Measurements from ENCODE around the gene NDUFA8. TPM values are rescaled to one million over a fixed set of nuclear protein-coding genes. Genes with fewer than 3 reads are reported as not detected.

The NDUFA8 gene
- polyA plus RNA-seq, 1 of the 3 experiments (the other 2 are of a cell fraction) = 116 TPM

DNA sequence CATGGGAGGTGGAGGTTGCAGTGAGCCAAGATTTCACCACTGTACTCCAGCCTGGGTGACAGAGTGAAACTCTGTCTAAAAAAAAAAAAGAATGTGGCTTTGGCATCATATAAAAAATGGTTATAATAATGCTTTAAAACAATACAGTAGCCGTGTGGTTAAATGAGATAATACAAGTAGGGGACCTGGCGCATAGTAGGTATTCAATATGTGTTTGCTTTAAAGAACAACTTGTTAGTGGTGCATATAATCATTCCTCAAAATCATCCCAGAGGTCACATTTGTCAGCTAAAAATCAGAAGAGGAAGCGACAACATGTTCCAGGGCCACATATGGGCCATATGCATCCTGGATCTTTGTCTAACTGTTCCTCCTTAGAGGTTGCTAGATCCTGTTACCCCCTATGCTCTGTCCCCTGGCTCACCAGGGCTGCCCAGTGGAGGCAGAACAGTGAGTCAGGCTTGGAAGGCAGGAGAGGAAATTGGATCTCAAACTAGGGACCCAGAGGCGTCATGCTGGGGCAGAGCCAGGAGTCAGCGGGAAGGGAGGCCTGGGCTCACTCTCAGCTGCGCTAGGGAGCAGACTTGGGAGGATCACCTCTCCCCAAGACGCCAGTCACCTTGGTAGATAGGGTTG lies 41.5 kb upstream of the NDUFA8 start:
- CTCF ChIA-PET = interaction anchor here (0.8 to 1.2 kb wide), 2 partner anchors 102 to 150 kb away, joined by 3 to 5 read pairs; no protein-coding TSS in a partner anchor
- Histone ChIP-seq H3K27ac (ENCODE audit: low read depth in 2 of 2, low read length in 1 of 2) (no peak overlapping the region), H3K9ac (no peak overlapping the region), H3K36me3 (replicated peaks in 1 of 2; ENCODE audit: control insufficient read depth in 1 of 2, insufficient read depth in 2 of 2, low read length in 1 of 2) (no peaks in the 10 kb centered on the region), H3K79me2 (ENCODE audit: insufficient read depth) (no peaks in the 10 kb centered on the region), H3K9me3 (no peaks in the 10 kb centered on the region), H3K4me3 (ENCODE audit: low read depth in 2 of 2, low read length in 1 of 2) (no peak overlapping the region), H2AFZ (ENCODE audit: low read depth) (no peak overlapping the region), H3F3A (replicated peaks; ENCODE audit: insufficient read depth) (no peaks in the 10 kb centered on the region), H3K27me3 (ENCODE audit: insufficient read depth) (no peaks in the 10 kb centered on the region; the same call in 1 of the 2 replicates), H3K4me2 (no peak overlapping the region), H4K20me1 (ENCODE audit: insufficient read depth) (no peaks in the 10 kb centered on the region), H3K9me2 (no peaks in the 10 kb centered on the region), H3K4me1 (ENCODE audit: control insufficient read depth in 1 of 2, insufficient read depth in 2 of 2, low read depth in 1 of 2, low read length in 1 of 2) (peaks cover 0 to 10% of the 10 kb centered on the region in 2 experiments; a peak in 1 of 4 replicates)
- POLR2A ChIA-PET = no interaction called here
- 90% methylated on average over 7 of the region's 7 CpGs for WGBS (ENCODE audit: low lambda C conversion rate)
- no peak for TF ChIP-seq RAD21 (IDR thresholded peaks at IDR 0.05; ENCODE audit: low read length)
- TF ChIP-seq TAF1 (IDR thresholded peaks at IDR 0.05; ENCODE audit: borderline replicate concordance, low read depth, low read length) = no peak
- no peak for TF ChIP-seq CHD2 (IDR thresholded peaks at IDR 0.05; ENCODE audit: low read length, partially characterized antibody)
- no peak for TF ChIP-seq RCOR1 (IDR thresholded peaks at IDR 0.05; ENCODE audit: low read length)
- TF ChIP-seq YY1 (IDR thresholded peaks at IDR 0.05; ENCODE audit: low read depth) = no peak
- TF ChIP-seq JUND (IDR thresholded peaks at IDR 0.05) = no peak
- TF ChIP-seq GABPA (IDR thresholded peaks at IDR 0.05; ENCODE audit: low read depth) = no peak
- TF ChIP-seq, protein P1, sequence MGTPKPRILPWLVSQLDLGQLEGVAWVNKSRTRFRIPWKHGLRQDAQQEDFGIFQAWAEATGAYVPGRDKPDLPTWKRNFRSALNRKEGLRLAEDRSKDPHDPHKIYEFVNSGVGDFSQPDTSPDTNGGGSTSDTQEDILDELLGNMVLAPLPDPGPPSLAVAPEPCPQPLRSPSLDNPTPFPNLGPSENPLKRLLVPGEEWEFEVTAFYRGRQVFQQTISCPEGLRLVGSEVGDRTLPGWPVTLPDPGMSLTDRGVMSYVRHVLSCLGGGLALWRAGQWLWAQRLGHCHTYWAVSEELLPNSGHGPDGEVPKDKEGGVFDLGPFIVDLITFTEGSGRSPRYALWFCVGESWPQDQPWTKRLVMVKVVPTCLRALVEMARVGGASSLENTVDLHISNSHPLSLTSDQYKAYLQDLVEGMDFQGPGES (IDR thresholded peaks at IDR 0.05; ENCODE audit: low read depth, low read length) = no peak
- TF ChIP-seq, protein P2, sequence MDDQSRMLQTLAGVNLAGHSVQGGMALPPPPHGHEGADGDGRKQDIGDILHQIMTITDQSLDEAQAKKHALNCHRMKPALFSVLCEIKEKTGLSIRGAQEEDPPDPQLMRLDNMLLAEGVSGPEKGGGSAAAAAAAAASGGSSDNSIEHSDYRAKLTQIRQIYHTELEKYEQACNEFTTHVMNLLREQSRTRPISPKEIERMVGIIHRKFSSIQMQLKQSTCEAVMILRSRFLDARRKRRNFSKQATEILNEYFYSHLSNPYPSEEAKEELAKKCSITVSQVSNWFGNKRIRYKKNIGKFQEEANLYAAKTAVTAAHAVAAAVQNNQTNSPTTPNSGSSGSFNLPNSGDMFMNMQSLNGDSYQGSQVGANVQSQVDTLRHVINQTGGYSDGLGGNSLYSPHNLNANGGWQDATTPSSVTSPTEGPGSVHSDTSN (IDR thresholded peaks at IDR 0.05) = no peak
- 0 out of 2 replicates have a peak, but pooled peaks have one; percentile 5 for TF ChIP-seq FOSL2 (IDR thresholded peaks at IDR 0.05; ENCODE audit: borderline replicate concordance, low read depth)
- no peak for TF ChIP-seq SIN3A (IDR thresholded peaks at IDR 0.05; ENCODE audit: borderline replicate concordance, low read depth, low read length)
- TF ChIP-seq MXI1 (IDR thresholded peaks at IDR 0.05; ENCODE audit: low read depth, low read length) = no peak
- no peak for TF ChIP-seq EP300 (IDR thresholded peaks at IDR 0.05; ENCODE audit: borderline replicate concordance in 1 of 2, low read depth in 1 of 2, low read length in 1 of 2)
- no peak for TF ChIP-seq EZH2phosphoT487 (IDR thresholded peaks at IDR 0.05; ENCODE audit: borderline replicate concordance, low read depth)
- no peak for TF ChIP-seq POLR2AphosphoS5 (IDR thresholded peaks at IDR 0.05; ENCODE audit: low read depth, low read length)
- TF ChIP-seq NFIC (IDR thresholded peaks at IDR 0.05; ENCODE audit: borderline replicate concordance) = 0 out of 2 replicates have a peak, but pooled peaks have one; percentile 9
- DNase-seq = no peak

DNA sequence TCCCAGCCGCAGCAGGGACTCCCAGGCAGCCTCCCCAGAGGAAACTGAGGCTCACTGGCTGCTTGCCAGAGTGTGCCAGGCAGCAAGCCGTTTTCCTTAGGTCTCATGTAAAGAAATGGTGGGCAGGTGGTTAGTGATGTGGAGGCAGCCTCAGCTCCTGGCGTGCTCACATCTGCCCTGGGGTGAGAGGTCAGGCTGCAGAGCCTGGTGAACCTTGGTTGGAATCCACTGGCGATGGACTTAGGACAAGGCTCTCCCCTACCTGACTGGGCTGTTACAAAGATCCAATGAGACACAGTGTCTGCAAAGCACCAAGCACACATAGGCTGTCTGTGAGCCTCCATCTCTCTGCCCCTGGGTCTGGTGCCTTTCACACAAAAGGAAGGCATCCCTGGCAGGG lies 38.3 kb upstream of the NDUFA8 start:
- Histone ChIP-seq H3K4me2 (no peak overlapping the region), H2AFZ (ENCODE audit: low read depth) (no peak overlapping the region), H3K4me1 (ENCODE audit: control insufficient read depth in 1 of 2, insufficient read depth in 2 of 2, low read depth in 1 of 2, low read length in 1 of 2) (no peaks in the 10 kb centered on the region; a peak in 1 of 4 replicates), H3K4me3 (ENCODE audit: low read depth in 2 of 2, low read length in 1 of 2) (no peak overlapping the region), H3K36me3 (replicated peaks in 1 of 2; ENCODE audit: control insufficient read depth in 1 of 2, insufficient read depth in 2 of 2, low read length in 1 of 2) (no peaks in the 10 kb centered on the region), H3F3A (replicated peaks; ENCODE audit: insufficient read depth) (no peaks in the 10 kb centered on the region), H3K9ac (no peak overlapping the region), H3K27me3 (ENCODE audit: insufficient read depth) (peaks cover 4% of the 10 kb centered on the region; the same call in 1 of the 2 replicates), H3K9me3 (no peaks in the 10 kb centered on the region), H3K27ac (ENCODE audit: low read depth in 2 of 2, low read length in 1 of 2) (no peak overlapping the region), H3K79me2 (ENCODE audit: insufficient read depth) (no peaks in the 10 kb centered on the region), H4K20me1 (ENCODE audit: insufficient read depth) (no peaks in the 10 kb centered on the region), H3K9me2 (no peaks in the 10 kb centered on the region)
- no peak for DNase-seq
- no peak for TF ChIP-seq FOXJ3 (CRISPR knock-in tag; IDR thresholded peaks at IDR 0.05)
- POLR2A ChIA-PET = no interaction called here
- WGBS (ENCODE audit: low lambda C conversion rate) = 52% methylated on average over 3 of the region's 4 CpGs
- CTCF ChIA-PET = interaction anchor here (1.2 kb wide), 1 partner anchor 74 kb away, joined by 3 read pairs; no protein-coding TSS in a partner anchor

All from SK-N-SH (cell line).